Activated CD8-positive, alpha-beta memory T cell treated with anti-CD3 and anti-CD28 coated beads, Interleukin-2, amount 50 U/mL, for 24 hours (primary cell): ENCODE data around the gene TRIP13.
"Not testable (repeated sequence)": the region's sequence is repeated elsewhere in the genome, so short reads cannot be mapped to it uniquely, and the experiment has no call there.

Experiments used
- DNase-seq: peaks from one replicate; pipeline ENCODE4 v3.0.0-alpha.2; 2020; ENCODE audit errors: extremely low read depth

Gene TRIP13

GRCh38 chr5:891837-892393 lies 769 bp upstream of the TRIP13 start:
- no peak for DNase-seq

GRCh38 chr5:893137-893506 lies 438 bp downstream of the TRIP13 start:
- no peak for DNase-seq

GRCh38 chr5:893711-894110 lies 1.0 kb downstream of the TRIP13 start:
- no peak for DNase-seq

GRCh38 chr5:900781-901180 lies 8.1 kb downstream of the TRIP13 start:
- DNase-seq, result no peak

GRCh38 chr5:902129-902916 lies 9.6 kb downstream of the TRIP13 start:
- no peak for DNase-seq

- DNase-seq, result no peak
Observed at GRCh38 chr5:903756-904096, 11.0 kb downstream of the TRIP13 start.

- no peak for DNase-seq
Observed at GRCh38 chr5:905139-905642, 12.5 kb downstream of the TRIP13 start.

- DNase-seq, result no peak
Observed at GRCh38 chr5:907366-907910, 14.8 kb downstream of the TRIP13 start.

- DNase-seq, result no peak
Observed at GRCh38 chr5:908172-908571, 15.5 kb downstream of the TRIP13 start.

- DNase-seq, result no peak
Observed at GRCh38 chr5:909086-909485, 16.4 kb downstream of the TRIP13 start.

- DNase-seq, result no peak
Observed at GRCh38 chr5:909994-910768, 17.5 kb downstream of the TRIP13 start.

GRCh38 chr5:910769-911160 lies 18.1 kb downstream of the TRIP13 start:
- DNase-seq, result no peak

GRCh38 chr5:911601-912000 lies 18.9 kb downstream of the TRIP13 start:
- DNase-seq, result no peak

- DNase-seq, result peak; percentile 44
Observed at GRCh38 chr5:912280-913091, 19.8 kb downstream of the TRIP13 start.

GRCh38 chr5:914174-914573 lies 21.5 kb downstream of the TRIP13 start:
- DNase-seq, result no peak

GRCh38 chr5:914612-915011 lies 21.9 kb downstream of the TRIP13 start:
- no peak for DNase-seq

GRCh38 chr5:915346-915745 lies 22.7 kb downstream of the TRIP13 start:
- not testable (repeated sequence) for DNase-seq

- DNase-seq, result no peak
Observed at GRCh38 chr5:915946-916345, 23.3 kb downstream of the TRIP13 start.

- DNase-seq, result no peak
Observed at GRCh38 chr5:916441-917293, 24.0 kb downstream of the TRIP13 start.

- not testable (repeated sequence) for DNase-seq
Observed at GRCh38 chr5:918717-919116, 26.0 kb downstream of the TRIP13 start.
